ENCODE data around the gene MPZL1.

The MPZL1 gene

DNA sequence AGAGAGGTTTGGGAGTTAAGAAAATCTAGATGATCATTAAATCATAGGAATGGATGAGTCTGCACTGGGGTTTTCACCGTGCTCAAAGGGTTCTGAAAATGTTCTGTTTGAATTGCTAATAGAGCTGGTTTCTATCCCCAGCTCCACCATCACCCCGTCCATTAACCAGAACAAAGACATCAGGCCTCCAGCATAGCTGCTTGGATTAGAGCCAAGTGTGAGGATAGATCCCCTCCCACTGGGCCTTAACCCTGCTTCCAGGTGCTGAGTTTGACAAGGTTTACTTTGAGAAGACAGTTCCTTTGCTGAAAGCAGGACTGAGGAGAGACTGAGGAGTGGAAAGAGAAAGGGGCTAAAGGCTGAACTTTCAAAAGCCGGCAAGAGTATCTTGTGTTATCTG lies 48.3 kb downstream of the MPZL1 start:
- Histone ChIP-seq H3K9me3 (ENCODE audit: control insufficient read depth in 1 of 2, low read length in 2 of 2) (no peaks in the 10 kb centered on the region), H3K27me3 (ENCODE audit: control insufficient read depth in 1 of 2, insufficient read depth in 2 of 2, low read length in 2 of 2) (no peaks in the 10 kb centered on the region), H3K36me3 (ENCODE audit: control insufficient read depth in 1 of 2, insufficient read depth in 2 of 2, low read length in 2 of 2) (peaks cover 20 to 56% of the 10 kb centered on the region in 2 donors)

GRCh38 chr1:167772436-167772835 lies 50.7 kb downstream of the MPZL1 start:
- Histone ChIP-seq H3K9ac (ENCODE audit: low read depth in 1 of 2, low read length in 2 of 2) (no peak overlapping the region), H3K9me3 (ENCODE audit: control insufficient read depth in 1 of 2, low read length in 2 of 2) (no peaks in the 10 kb centered on the region), H3K4me3 (ENCODE audit: low read depth in 1 of 2, low read length in 2 of 2) (no peak overlapping the region), H3K36me3 (ENCODE audit: control insufficient read depth in 1 of 2, insufficient read depth in 2 of 2, low read length in 2 of 2) (peaks cover 23 to 57% of the 10 kb centered on the region in 2 donors), H3K4me1 (ENCODE audit: control insufficient read depth in 1 of 2, insufficient read depth in 2 of 2, low read length in 2 of 2) (no peaks in the 10 kb centered on the region), H3K27ac (ENCODE audit: low read depth, low read length) (no peak overlapping the region), H3K27me3 (ENCODE audit: control insufficient read depth in 1 of 2, insufficient read depth in 2 of 2, low read length in 2 of 2) (no peaks in the 10 kb centered on the region)

More for the DNA sequence above, 48.3 kb downstream of the MPZL1 start:
- Histone ChIP-seq H3K27ac (ENCODE audit: low read depth, low read length) (no peak overlapping the region), H3K4me1 (ENCODE audit: control insufficient read depth in 1 of 2, insufficient read depth in 2 of 2, low read length in 2 of 2) (no peaks in the 10 kb centered on the region), H3K9ac (ENCODE audit: low read depth in 1 of 2, low read length in 2 of 2) (no peak overlapping the region), H3K4me3 (ENCODE audit: low read depth in 1 of 2, low read length in 2 of 2) (no peak overlapping the region)

DNA sequence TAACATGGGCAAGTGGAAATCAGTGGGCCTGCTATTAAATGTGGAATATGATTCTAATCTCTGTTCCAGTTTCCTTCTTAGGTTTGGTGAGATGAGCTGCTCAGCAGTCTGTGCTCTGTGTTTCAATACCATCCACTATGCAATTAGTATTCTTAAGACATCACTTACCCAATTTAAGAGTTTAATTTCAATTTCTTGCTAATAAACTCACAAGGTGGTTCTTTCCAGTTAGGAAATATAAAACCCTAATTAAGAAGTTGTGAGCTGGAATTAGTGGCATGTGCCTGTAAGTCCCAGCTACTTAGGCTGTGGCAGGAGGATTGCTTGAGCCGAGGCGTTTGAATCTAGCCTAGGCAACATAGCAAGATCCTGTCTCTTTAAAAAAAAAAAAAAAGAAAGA lies 51.7 kb downstream of the MPZL1 start:
- peaks cover 27 to 51% of the 10 kb centered on the region in 2 donors for H3K36me3 ChIP-seq (ENCODE audit: control insufficient read depth in 1 of 2, insufficient read depth in 2 of 2, low read length in 2 of 2)
- no peak overlapping the region for H3K9ac ChIP-seq (ENCODE audit: low read depth in 1 of 2, low read length in 2 of 2)
- H3K4me3 ChIP-seq (ENCODE audit: low read depth in 1 of 2, low read length in 2 of 2) = no peak overlapping the region
- no peaks in the 10 kb centered on the region for H3K27me3 ChIP-seq (ENCODE audit: control insufficient read depth in 1 of 2, insufficient read depth in 2 of 2, low read length in 2 of 2)
- no peaks in the 10 kb centered on the region for H3K4me1 ChIP-seq (ENCODE audit: control insufficient read depth in 1 of 2, insufficient read depth in 2 of 2, low read length in 2 of 2)
- no peaks in the 10 kb centered on the region for H3K9me3 ChIP-seq (ENCODE audit: control insufficient read depth in 1 of 2, low read length in 2 of 2)
- no peak overlapping the region for H3K27ac ChIP-seq (ENCODE audit: low read depth, low read length)

DNA sequence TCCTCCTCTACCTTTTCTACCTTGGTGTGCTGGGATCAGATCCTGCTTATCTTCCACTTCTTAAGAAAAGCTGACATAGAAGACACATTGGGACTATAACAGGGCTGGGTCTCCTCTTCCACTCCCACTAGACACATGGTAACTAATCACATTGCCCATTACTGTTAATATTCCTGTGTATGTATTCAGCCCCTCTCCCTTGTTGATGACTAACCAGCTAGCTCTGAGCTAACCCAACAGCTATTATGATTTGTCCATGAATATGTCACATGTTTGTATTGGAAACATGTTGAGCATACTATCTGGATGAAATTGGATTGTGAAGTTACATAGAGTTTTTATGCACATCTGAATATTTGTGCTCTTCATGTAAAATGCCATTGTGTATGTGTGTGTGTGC lies 52.9 kb downstream of the MPZL1 start:
- no peaks in the 10 kb centered on the region for H3K27me3 ChIP-seq (ENCODE audit: control insufficient read depth in 1 of 2, insufficient read depth in 2 of 2, low read length in 2 of 2)
- H3K36me3 ChIP-seq (ENCODE audit: control insufficient read depth in 1 of 2, insufficient read depth in 2 of 2, low read length in 2 of 2) = peaks cover 27 to 41% of the 10 kb centered on the region in 2 donors
- no peaks in the 10 kb centered on the region for H3K4me1 ChIP-seq (ENCODE audit: control insufficient read depth in 1 of 2, insufficient read depth in 2 of 2, low read length in 2 of 2)
- H3K4me3 ChIP-seq (ENCODE audit: low read depth in 1 of 2, low read length in 2 of 2) = no peak overlapping the region
- H3K27ac ChIP-seq (ENCODE audit: low read depth, low read length) = no peak overlapping the region
- H3K9me3 ChIP-seq (ENCODE audit: control insufficient read depth in 1 of 2, low read length in 2 of 2) = no peaks in the 10 kb centered on the region
- H3K9ac ChIP-seq (ENCODE audit: low read depth in 1 of 2, low read length in 2 of 2) = no peak overlapping the region

DNA sequence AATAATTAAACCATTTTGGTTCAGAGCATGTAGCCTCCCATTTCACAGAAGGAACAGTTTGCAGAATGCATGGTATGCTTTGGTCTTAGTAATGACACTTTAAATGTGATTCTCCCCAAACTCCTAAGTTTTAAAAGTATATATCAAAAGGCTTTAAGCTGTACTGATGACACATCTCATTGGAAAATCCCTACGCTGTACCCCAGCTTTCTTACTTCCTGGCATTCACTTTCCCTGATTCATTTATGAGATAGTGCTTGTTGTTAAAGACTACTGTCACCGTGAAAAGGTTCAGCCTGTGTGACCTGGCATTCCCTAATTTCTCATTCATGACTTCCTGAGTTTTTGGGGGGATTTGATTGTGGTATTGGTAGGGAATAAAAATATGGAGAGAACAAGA lies 53.4 kb downstream of the MPZL1 start:
- no peaks in the 10 kb centered on the region for H3K4me1 ChIP-seq (ENCODE audit: control insufficient read depth in 1 of 2, insufficient read depth in 2 of 2, low read length in 2 of 2)
- H3K27me3 ChIP-seq (ENCODE audit: control insufficient read depth in 1 of 2, insufficient read depth in 2 of 2, low read length in 2 of 2) = no peaks in the 10 kb centered on the region
- H3K27ac ChIP-seq (ENCODE audit: low read depth, low read length) = no peak overlapping the region
- peaks cover 30 to 39% of the 10 kb centered on the region in 2 donors for H3K36me3 ChIP-seq (ENCODE audit: control insufficient read depth in 1 of 2, insufficient read depth in 2 of 2, low read length in 2 of 2)
- H3K4me3 ChIP-seq (ENCODE audit: low read depth in 1 of 2, low read length in 2 of 2) = no peak overlapping the region
- no peak overlapping the region for H3K9ac ChIP-seq (ENCODE audit: low read depth in 1 of 2, low read length in 2 of 2)
- H3K9me3 ChIP-seq (ENCODE audit: control insufficient read depth in 1 of 2, low read length in 2 of 2) = no peaks in the 10 kb centered on the region

DNA sequence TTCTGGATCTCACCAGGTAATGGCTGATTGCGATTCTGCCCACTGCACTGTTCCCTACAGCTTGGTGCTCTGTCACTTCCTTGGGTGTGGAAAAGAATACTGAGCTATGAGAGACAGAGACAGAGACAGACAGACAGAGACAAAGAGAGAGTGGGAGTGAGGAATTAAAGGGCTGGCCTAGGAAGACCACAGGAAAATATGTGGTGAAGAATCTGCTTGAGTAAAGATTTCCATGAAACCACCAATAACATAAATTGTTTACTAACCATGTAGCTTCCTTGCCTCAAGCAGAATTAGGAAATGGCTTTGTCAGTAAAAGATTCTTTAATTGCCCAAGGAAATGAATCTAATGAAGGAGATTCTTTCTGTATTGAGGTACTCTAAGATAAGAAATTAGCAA lies 54.4 kb downstream of the MPZL1 start:
- H3K27ac ChIP-seq (ENCODE audit: low read depth, low read length) = no peak overlapping the region
- no peaks in the 10 kb centered on the region for H3K27me3 ChIP-seq (ENCODE audit: control insufficient read depth in 1 of 2, insufficient read depth in 2 of 2, low read length in 2 of 2)
- no peak overlapping the region for H3K4me3 ChIP-seq (ENCODE audit: low read depth in 1 of 2, low read length in 2 of 2)
- H3K4me1 ChIP-seq (ENCODE audit: control insufficient read depth in 1 of 2, insufficient read depth in 2 of 2, low read length in 2 of 2) = no peaks in the 10 kb centered on the region
- H3K36me3 ChIP-seq (ENCODE audit: control insufficient read depth in 1 of 2, insufficient read depth in 2 of 2, low read length in 2 of 2) = peaks cover 31 to 33% of the 10 kb centered on the region in 2 donors
- no peaks in the 10 kb centered on the region for H3K9me3 ChIP-seq (ENCODE audit: control insufficient read depth in 1 of 2, low read length in 2 of 2)
- H3K9ac ChIP-seq (ENCODE audit: low read depth in 1 of 2, low read length in 2 of 2) = no peak overlapping the region

DNA sequence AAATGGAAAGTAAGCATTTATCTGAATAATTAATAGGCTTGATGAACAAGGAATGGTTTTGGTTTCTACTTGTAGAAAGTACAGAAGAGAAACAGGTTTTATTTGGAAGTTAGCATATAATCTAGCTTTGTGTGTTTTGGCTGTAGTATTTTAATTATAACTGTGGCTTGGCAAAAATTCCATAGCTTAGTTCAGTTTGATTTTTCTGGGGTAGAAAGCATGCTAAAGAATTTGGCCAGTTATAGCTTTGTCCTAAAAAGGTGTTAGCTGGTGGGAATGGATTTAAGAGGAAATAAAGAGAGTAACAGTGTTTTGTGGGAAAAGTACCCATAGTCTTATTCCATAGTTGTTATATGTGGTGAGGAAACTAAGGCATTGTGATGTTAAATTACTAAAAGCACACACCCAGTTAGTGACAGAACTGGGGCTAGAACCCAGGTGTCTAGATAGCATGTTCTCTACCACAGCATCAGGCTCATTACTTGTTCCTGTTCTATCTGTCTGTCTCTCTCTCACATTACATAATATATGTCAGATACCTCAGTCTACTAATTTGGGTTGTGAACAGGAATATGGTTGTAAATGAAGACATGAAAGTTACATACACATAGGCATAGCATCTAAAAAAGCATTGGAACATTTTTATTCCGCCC lies 55.0 kb downstream of the MPZL1 start:
- no peak overlapping the region for H3K27ac ChIP-seq (ENCODE audit: low read depth, low read length)
- peaks cover 33% of the 10 kb centered on the region in 2 donors for H3K36me3 ChIP-seq (ENCODE audit: control insufficient read depth in 1 of 2, insufficient read depth in 2 of 2, low read length in 2 of 2)

GRCh38 chr1:167777269-167777650 lies 55.5 kb downstream of the MPZL1 start:
- Histone ChIP-seq H3K36me3 (ENCODE audit: control insufficient read depth in 1 of 2, insufficient read depth in 2 of 2, low read length in 2 of 2) (peaks cover 28 to 31% of the 10 kb centered on the region in 2 donors), H3K27me3 (ENCODE audit: control insufficient read depth in 1 of 2, insufficient read depth in 2 of 2, low read length in 2 of 2) (no peaks in the 10 kb centered on the region), H3K4me3 (ENCODE audit: low read depth in 1 of 2, low read length in 2 of 2) (no peak overlapping the region), H3K4me1 (ENCODE audit: control insufficient read depth in 1 of 2, insufficient read depth in 2 of 2, low read length in 2 of 2) (no peaks in the 10 kb centered on the region), H3K9me3 (ENCODE audit: control insufficient read depth in 1 of 2, low read length in 2 of 2) (no peaks in the 10 kb centered on the region), H3K9ac (ENCODE audit: low read depth in 1 of 2, low read length in 2 of 2) (no peak overlapping the region), H3K27ac (ENCODE audit: low read depth, low read length) (no peak overlapping the region)

More for the DNA sequence above, 55.0 kb downstream of the MPZL1 start:
- H3K4me3 ChIP-seq (ENCODE audit: low read depth in 1 of 2, low read length in 2 of 2) = no peak overlapping the region
- no peaks in the 10 kb centered on the region for H3K9me3 ChIP-seq (ENCODE audit: control insufficient read depth in 1 of 2, low read length in 2 of 2)
- H3K9ac ChIP-seq (ENCODE audit: low read depth in 1 of 2, low read length in 2 of 2) = no peak overlapping the region
- H3K27me3 ChIP-seq (ENCODE audit: control insufficient read depth in 1 of 2, insufficient read depth in 2 of 2, low read length in 2 of 2) = no peaks in the 10 kb centered on the region
- H3K4me1 ChIP-seq (ENCODE audit: control insufficient read depth in 1 of 2, insufficient read depth in 2 of 2, low read length in 2 of 2) = no peaks in the 10 kb centered on the region

DNA sequence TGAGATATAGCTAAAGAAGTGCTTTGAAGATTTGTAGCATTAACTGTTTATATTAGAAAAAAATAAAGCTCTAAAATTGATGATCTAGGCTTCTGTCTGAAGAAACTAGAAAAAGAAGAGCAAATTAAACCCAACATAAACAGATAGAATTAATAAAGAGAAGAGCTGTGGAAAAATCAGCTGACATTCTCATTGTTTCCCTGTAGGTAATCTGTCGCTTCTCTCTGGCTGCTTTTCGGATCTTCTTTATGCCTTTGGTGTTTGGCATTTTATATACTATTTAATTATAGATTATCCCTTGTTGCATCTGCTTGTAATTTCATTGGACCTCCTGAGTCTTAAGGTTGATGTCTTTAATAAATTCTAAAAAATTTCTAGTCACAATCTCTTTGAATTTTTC lies 59.8 kb downstream of the MPZL1 start:
- no peaks in the 10 kb centered on the region for H3K9me3 ChIP-seq (ENCODE audit: control insufficient read depth in 1 of 2, low read length in 2 of 2)
- H3K27me3 ChIP-seq (ENCODE audit: control insufficient read depth in 1 of 2, insufficient read depth in 2 of 2, low read length in 2 of 2) = no peaks in the 10 kb centered on the region
- no peak overlapping the region for H3K4me3 ChIP-seq (ENCODE audit: low read depth in 1 of 2, low read length in 2 of 2)
- peaks cover 19 to 20% of the 10 kb centered on the region in 2 donors for H3K36me3 ChIP-seq (ENCODE audit: control insufficient read depth in 1 of 2, insufficient read depth in 2 of 2, low read length in 2 of 2)
- no peaks in the 10 kb centered on the region for H3K4me1 ChIP-seq (ENCODE audit: control insufficient read depth in 1 of 2, insufficient read depth in 2 of 2, low read length in 2 of 2)
- no peak overlapping the region for H3K27ac ChIP-seq (ENCODE audit: low read depth, low read length)
- H3K9ac ChIP-seq (ENCODE audit: low read depth in 1 of 2, low read length in 2 of 2) = no peak overlapping the region

DNA sequence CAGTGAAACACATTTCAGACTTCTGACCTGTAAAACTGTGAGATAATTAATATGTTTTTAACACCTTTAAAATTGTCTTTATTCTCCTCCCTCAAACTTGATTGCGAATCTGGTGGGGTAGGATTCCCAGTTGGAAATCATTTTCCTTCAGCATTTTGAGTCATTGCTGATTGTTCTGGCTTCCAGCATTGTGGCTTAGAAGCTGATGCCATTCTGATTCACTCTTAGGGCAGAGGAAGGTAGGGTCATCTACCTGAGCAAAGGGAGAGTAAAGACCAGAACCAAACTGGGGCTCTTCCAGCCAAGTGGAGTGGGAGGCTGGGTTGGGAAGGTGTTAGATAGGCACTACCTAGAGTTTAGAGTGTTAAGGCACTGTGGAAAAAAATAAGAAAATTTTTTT lies 61.2 kb downstream of the MPZL1 start:
- Histone ChIP-seq H3K27me3 (ENCODE audit: control insufficient read depth in 1 of 2, insufficient read depth in 2 of 2, low read length in 2 of 2) (no peaks in the 10 kb centered on the region), H3K9me3 (ENCODE audit: control insufficient read depth in 1 of 2, low read length in 2 of 2) (no peaks in the 10 kb centered on the region), H3K4me3 (ENCODE audit: low read depth in 1 of 2, low read length in 2 of 2) (no peak overlapping the region), H3K27ac (ENCODE audit: low read depth, low read length) (no peak overlapping the region), H3K9ac (ENCODE audit: low read depth in 1 of 2, low read length in 2 of 2) (no peak overlapping the region), H3K36me3 (ENCODE audit: control insufficient read depth in 1 of 2, insufficient read depth in 2 of 2, low read length in 2 of 2) (peaks cover 14 to 20% of the 10 kb centered on the region in 2 donors), H3K4me1 (ENCODE audit: control insufficient read depth in 1 of 2, insufficient read depth in 2 of 2, low read length in 2 of 2) (no peaks in the 10 kb centered on the region)

Data from duodenal mucosa (tissue), 2 donors.